ENCODE results near the gene FSTL5. TPM values are rescaled to one million over a fixed set of nuclear protein-coding genes. Genes with fewer than 3 reads are reported as not detected.

The FSTL5 gene
- total RNA-seq, 5 donors from 2014 or later (not counting 1 experiment from before 2014, with no cell fraction given): not detected

DNA sequence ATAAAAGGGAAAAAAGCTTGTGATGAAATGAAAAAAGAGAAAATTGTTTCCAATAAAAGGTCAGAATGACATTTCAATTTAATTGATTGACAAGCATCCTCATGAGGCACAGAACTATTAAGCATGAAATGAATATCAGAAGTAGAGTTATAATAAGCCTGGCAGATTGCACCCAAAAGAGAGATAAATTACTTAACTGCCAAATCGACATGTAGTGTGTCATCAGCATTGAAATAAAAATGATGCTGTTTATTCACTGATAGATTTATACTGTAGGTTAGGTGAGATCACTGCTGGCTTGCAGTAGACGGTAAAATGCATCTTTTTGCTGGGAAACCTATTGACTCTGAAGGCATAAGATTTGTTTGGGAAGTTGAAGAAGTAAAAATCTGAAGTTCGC is 507.2 kb downstream of the FSTL5 start:
- no peaks in the 10 kb centered on the region for H3K9me3 ChIP-seq
- no peaks in the 10 kb centered on the region for H3K4me1 ChIP-seq (ENCODE audit: control insufficient read depth in 1 of 2, extremely low read depth in 1 of 2, insufficient read depth in 2 of 2, low read length in 2 of 2)
- Mint-ChIP-seq H3K27me3 (no peaks in the 10 kb centered on the region), H3K9me3 (peaks cover 3 to 16% (median 12%) of the 10 kb centered on the region in 3 donors), H3K4me3 (no peak overlapping the region), H3K27ac (no peak overlapping the region), H3K36me3 (no peaks in the 10 kb centered on the region), H3K4me1 (no peaks in the 10 kb centered on the region)
- ChIA-PET POLR2A (no interaction called here), CTCF (no interaction called here)
- DNase-seq (no peak), ATAC-seq (replicated peaks in 1 of 4) (no peak)
- no peak overlapping the region for H3K27ac ChIP-seq (ENCODE audit: low read length)
- H3K4me3 ChIP-seq (ENCODE audit: control insufficient read depth in 1 of 2, extremely low read depth in 1 of 2, low read length in 1 of 2): no peak overlapping the region
- no peaks in the 10 kb centered on the region for H3K27me3 ChIP-seq (replicated peaks in 1 of 2; ENCODE audit: control insufficient read depth in 2 of 2, extremely low read depth in 1 of 2, insufficient read depth in 2 of 2, low read length in 1 of 2)
- 60% methylated on average over 1 of the region's 3 CpGs for WGBS (ENCODE audit: insufficient coverage)
- H3K36me3 ChIP-seq (ENCODE audit: control insufficient read depth in 2 of 2, extremely low read depth in 1 of 2, insufficient read depth in 1 of 2, low read length in 1 of 2): no peaks in the 10 kb centered on the region

DNA sequence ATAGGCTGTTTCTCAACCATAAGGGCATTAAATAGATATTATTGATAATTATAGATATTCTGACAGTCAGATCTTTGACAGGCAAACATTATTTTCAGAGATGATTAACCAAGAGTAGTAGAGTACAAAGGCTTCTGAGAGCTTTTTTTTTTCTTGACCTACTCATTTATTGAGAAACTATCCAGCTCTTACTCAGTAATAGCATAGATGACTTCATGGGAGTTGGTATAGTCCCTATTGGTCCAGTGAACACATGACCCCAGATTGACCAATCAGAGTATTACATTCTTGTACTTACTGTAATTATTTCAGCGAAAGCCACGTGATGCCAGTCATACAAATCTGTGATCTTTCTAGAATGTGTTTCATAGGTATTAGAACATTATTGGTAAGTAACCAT is 508.7 kb downstream of the FSTL5 start:
- CTCF ChIA-PET: no interaction called here
- Histone ChIP-seq H3K4me3 (ENCODE audit: control insufficient read depth in 1 of 2, extremely low read depth in 1 of 2, low read length in 1 of 2) (no peak overlapping the region), H3K9me3 (no peaks in the 10 kb centered on the region), H3K36me3 (ENCODE audit: control insufficient read depth in 2 of 2, extremely low read depth in 1 of 2, insufficient read depth in 1 of 2, low read length in 1 of 2) (no peaks in the 10 kb centered on the region), H3K4me1 (ENCODE audit: control insufficient read depth in 1 of 2, extremely low read depth in 1 of 2, insufficient read depth in 2 of 2, low read length in 2 of 2) (no peaks in the 10 kb centered on the region), H3K27me3 (replicated peaks in 1 of 2; ENCODE audit: control insufficient read depth in 2 of 2, extremely low read depth in 1 of 2, insufficient read depth in 2 of 2, low read length in 1 of 2) (no peaks in the 10 kb centered on the region), H3K27ac (ENCODE audit: low read length) (no peak overlapping the region)
- H3K27ac Mint-ChIP-seq: no peak overlapping the region
- WGBS (ENCODE audit: insufficient coverage): no CpG with 5 or more reads among the region's 2 CpGs
- POLR2A ChIA-PET: interaction anchor here in 1 of 2 donors (0.6 kb wide), 1 partner anchor 39 kb away, joined by 3 read pairs; no protein-coding TSS in a partner anchor
- H3K4me3 Mint-ChIP-seq: no peak overlapping the region
- H3K4me1 Mint-ChIP-seq: no peaks in the 10 kb centered on the region
- ATAC-seq (replicated peaks in 1 of 4) (no peak), DNase-seq (no peak)
- peaks cover 3 to 16% (median 12%) of the 10 kb centered on the region in 3 donors for H3K9me3 Mint-ChIP-seq
- no peaks in the 10 kb centered on the region for H3K27me3 Mint-ChIP-seq
- no peaks in the 10 kb centered on the region for H3K36me3 Mint-ChIP-seq

DNA sequence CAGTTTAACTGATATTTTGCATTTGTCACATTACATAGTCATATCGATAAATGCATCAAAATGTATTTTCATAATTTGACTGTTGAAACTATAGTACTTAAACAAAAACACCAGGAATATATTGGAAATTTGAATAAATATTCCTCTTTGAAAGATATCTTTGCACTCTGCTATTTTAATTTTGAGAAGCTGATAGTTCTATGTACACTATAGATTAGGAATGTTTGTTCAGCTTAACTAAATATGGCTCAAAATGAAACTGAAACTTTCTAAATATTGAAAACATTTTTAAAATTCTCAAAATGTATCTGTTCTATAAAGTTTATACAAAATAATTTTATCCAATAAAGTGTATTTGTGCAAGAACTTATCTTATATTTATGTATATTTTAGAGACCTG is 510.1 kb downstream of the FSTL5 start:
- no peaks in the 10 kb centered on the region for H3K9me3 ChIP-seq
- no peaks in the 10 kb centered on the region for H3K36me3 ChIP-seq (ENCODE audit: control insufficient read depth in 2 of 2, extremely low read depth in 1 of 2, insufficient read depth in 1 of 2, low read length in 1 of 2)
- no peak overlapping the region for H3K27ac Mint-ChIP-seq
- no peak overlapping the region for H3K4me3 Mint-ChIP-seq
- ChIA-PET CTCF (no interaction called here), POLR2A (no interaction called here)
- no peak overlapping the region for H3K4me3 ChIP-seq (ENCODE audit: control insufficient read depth in 1 of 2, extremely low read depth in 1 of 2, low read length in 1 of 2)
- ATAC-seq (replicated peaks in 1 of 4) (no peak), DNase-seq (no peak)
- no peak overlapping the region for H3K27ac ChIP-seq (ENCODE audit: low read length)
- H3K4me1 ChIP-seq (ENCODE audit: control insufficient read depth in 1 of 2, extremely low read depth in 1 of 2, insufficient read depth in 2 of 2, low read length in 2 of 2): no peaks in the 10 kb centered on the region
- H3K27me3 Mint-ChIP-seq: no peaks in the 10 kb centered on the region
- H3K4me1 Mint-ChIP-seq: no peaks in the 10 kb centered on the region
- no CpG with 5 or more reads among the region's 1 CpG for WGBS (ENCODE audit: insufficient coverage)
- no peaks in the 10 kb centered on the region for H3K27me3 ChIP-seq (replicated peaks in 1 of 2; ENCODE audit: control insufficient read depth in 2 of 2, extremely low read depth in 1 of 2, insufficient read depth in 2 of 2, low read length in 1 of 2)
- H3K36me3 Mint-ChIP-seq: no peaks in the 10 kb centered on the region
- H3K9me3 Mint-ChIP-seq: peaks cover 6 to 17% (median 16%) of the 10 kb centered on the region in 3 donors

DNA sequence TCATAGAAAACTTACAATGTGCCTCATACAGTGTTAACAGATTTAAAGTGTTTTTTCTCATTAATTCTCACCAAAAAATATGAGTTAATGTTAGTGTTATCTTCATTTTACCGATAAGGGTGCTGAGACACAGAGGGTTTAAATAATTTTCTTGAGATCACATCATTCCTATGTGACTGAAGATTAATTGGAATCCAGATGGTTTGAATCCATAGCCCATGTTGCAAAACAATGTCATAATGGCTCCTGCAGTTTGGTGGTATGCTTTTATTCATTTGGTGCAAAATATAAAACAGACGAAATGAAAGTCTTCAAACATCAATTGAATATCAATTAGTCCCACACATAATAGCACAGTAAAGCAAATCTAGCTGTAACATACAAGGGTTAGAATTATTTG is 512.2 kb downstream of the FSTL5 start:
- Histone ChIP-seq H3K4me1 (ENCODE audit: control insufficient read depth in 1 of 2, extremely low read depth in 1 of 2, insufficient read depth in 2 of 2, low read length in 2 of 2) (no peaks in the 10 kb centered on the region), H3K36me3 (ENCODE audit: control insufficient read depth in 2 of 2, extremely low read depth in 1 of 2, insufficient read depth in 1 of 2, low read length in 1 of 2) (no peaks in the 10 kb centered on the region), H3K9me3 (no peaks in the 10 kb centered on the region), H3K4me3 (ENCODE audit: control insufficient read depth in 1 of 2, extremely low read depth in 1 of 2, low read length in 1 of 2) (no peak overlapping the region), H3K27me3 (replicated peaks in 1 of 2; ENCODE audit: control insufficient read depth in 2 of 2, extremely low read depth in 1 of 2, insufficient read depth in 2 of 2, low read length in 1 of 2) (no peaks in the 10 kb centered on the region), H3K27ac (ENCODE audit: low read length) (no peak overlapping the region)
- no peaks in the 10 kb centered on the region for H3K27me3 Mint-ChIP-seq
- no peak overlapping the region for H3K4me3 Mint-ChIP-seq
- H3K4me1 Mint-ChIP-seq: no peaks in the 10 kb centered on the region
- ChIA-PET POLR2A (no interaction called here), CTCF (no interaction called here)
- no peak for DNase-seq
- peaks cover 6 to 18% (median 9%) of the 10 kb centered on the region in 3 donors for H3K9me3 Mint-ChIP-seq
- H3K27ac Mint-ChIP-seq: no peak overlapping the region
- ATAC-seq (replicated peaks in 1 of 4): no peak
- no CpG with 5 or more reads among the region's 2 CpGs for WGBS (ENCODE audit: insufficient coverage)
- H3K36me3 Mint-ChIP-seq: no peaks in the 10 kb centered on the region

DNA sequence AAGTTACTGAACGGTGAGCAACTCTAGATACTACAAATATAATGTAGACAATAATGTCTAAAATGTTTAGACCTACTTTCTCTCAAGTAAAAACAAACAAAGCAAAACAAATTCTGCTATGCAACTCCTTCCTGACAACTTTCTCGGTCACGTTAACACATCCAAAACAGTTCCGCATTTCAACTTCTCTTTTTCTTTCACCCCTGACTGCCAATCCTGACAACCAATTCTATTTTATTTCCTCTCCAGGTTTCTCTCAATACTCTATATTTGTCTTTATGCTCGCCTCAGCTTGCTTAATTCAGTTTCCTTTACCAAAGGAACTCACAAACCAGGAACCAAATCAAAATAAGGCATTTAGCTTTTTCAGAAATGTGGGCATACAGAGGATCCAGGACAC is 513.0 kb downstream of the FSTL5 start:
- no peak overlapping the region for H3K4me3 Mint-ChIP-seq
- POLR2A ChIA-PET: interaction anchor here in 1 of 2 donors (0.6 kb wide), 1 partner anchor 91 kb away, joined by 3 read pairs; no protein-coding TSS in a partner anchor
- no peaks in the 10 kb centered on the region for H3K4me1 Mint-ChIP-seq

DNA sequence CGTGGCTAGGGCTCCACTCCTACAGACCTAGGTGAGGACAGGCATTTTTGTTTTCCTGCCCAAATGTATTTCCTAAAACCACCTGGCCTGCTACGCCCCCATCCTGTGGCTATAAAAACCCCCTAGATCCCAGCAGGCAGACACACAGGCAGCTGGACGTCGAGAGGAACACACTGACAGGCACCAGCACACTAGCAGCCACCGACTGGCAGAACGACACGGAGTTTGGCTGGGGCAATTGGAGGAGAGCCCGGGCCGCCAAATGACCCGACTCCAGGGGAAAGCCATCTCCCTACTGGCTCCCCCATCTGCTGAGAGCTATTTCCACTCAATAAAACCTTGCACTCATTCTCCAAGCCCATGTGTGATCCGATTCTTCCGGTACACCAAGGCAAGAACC is 516.0 kb downstream of the FSTL5 start:
- ATAC-seq (replicated peaks in 1 of 4): no peak
- Histone ChIP-seq H3K27ac (ENCODE audit: low read length) (no peak overlapping the region), H3K27me3 (replicated peaks in 1 of 2; ENCODE audit: control insufficient read depth in 2 of 2, extremely low read depth in 1 of 2, insufficient read depth in 2 of 2, low read length in 1 of 2) (no peaks in the 10 kb centered on the region), H3K9me3 (no peaks in the 10 kb centered on the region), H3K4me1 (ENCODE audit: control insufficient read depth in 1 of 2, extremely low read depth in 1 of 2, insufficient read depth in 2 of 2, low read length in 2 of 2) (no peaks in the 10 kb centered on the region), H3K36me3 (ENCODE audit: control insufficient read depth in 2 of 2, extremely low read depth in 1 of 2, insufficient read depth in 1 of 2, low read length in 1 of 2) (no peaks in the 10 kb centered on the region), H3K4me3 (ENCODE audit: control insufficient read depth in 1 of 2, extremely low read depth in 1 of 2, low read length in 1 of 2) (no peak overlapping the region)
- Mint-ChIP-seq H3K27me3 (no peaks in the 10 kb centered on the region), H3K27ac (no peak overlapping the region), H3K4me1 (no peaks in the 10 kb centered on the region), H3K9me3 (peaks cover 4 to 20% (median 10%) of the 10 kb centered on the region in 3 donors), H3K36me3 (no peaks in the 10 kb centered on the region), H3K4me3 (no peak overlapping the region)
- DNase-seq: no peak
- WGBS (ENCODE audit: insufficient coverage): 92% methylated on average over 11 of the region's 12 CpGs
- ChIA-PET CTCF (no interaction called here), POLR2A (no interaction called here)

More for the DNA sequence above, 513.0 kb downstream of the FSTL5 start:
- WGBS (ENCODE audit: insufficient coverage): 13% methylated on average over 4 of the region's 5 CpGs
- H3K4me1 ChIP-seq (ENCODE audit: control insufficient read depth in 1 of 2, extremely low read depth in 1 of 2, insufficient read depth in 2 of 2, low read length in 2 of 2): no peaks in the 10 kb centered on the region
- H3K36me3 Mint-ChIP-seq: no peaks in the 10 kb centered on the region
- CTCF ChIA-PET: no interaction called here
- no peaks in the 10 kb centered on the region for H3K27me3 ChIP-seq (replicated peaks in 1 of 2; ENCODE audit: control insufficient read depth in 2 of 2, extremely low read depth in 1 of 2, insufficient read depth in 2 of 2, low read length in 1 of 2)
- H3K9me3 ChIP-seq: no peaks in the 10 kb centered on the region
- H3K9me3 Mint-ChIP-seq: peaks cover 5 to 18% (median 6%) of the 10 kb centered on the region in 3 donors
- no peak overlapping the region for H3K27ac ChIP-seq (ENCODE audit: low read length)
- H3K36me3 ChIP-seq (ENCODE audit: control insufficient read depth in 2 of 2, extremely low read depth in 1 of 2, insufficient read depth in 1 of 2, low read length in 1 of 2): no peaks in the 10 kb centered on the region
- H3K27ac Mint-ChIP-seq: no peak overlapping the region
- no peak for ATAC-seq (replicated peaks in 1 of 4)
- DNase-seq: no peak
- no peak overlapping the region for H3K4me3 ChIP-seq (ENCODE audit: control insufficient read depth in 1 of 2, extremely low read depth in 1 of 2, low read length in 1 of 2)
- no peaks in the 10 kb centered on the region for H3K27me3 Mint-ChIP-seq

DNA sequence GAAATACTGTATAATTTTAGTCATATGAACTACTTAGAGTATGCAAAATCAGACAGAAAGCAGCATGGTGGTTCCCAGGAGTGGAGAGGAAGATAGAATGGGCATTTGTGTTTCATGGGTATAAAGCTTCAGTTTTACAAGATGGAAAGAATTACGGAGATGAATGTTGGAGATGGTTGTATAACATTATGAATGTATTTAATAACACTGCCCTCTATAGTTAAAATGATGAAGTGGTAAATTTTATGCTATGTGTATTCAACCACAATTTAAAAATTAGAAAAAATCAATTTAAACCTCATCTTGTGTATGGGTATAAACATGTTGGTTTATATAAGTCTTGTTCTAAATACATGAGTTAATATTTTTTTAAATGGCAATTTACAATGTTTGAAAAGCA is 521.1 kb downstream of the FSTL5 start:
- ChIA-PET POLR2A (no interaction called here), CTCF (no interaction called here)
- Histone ChIP-seq H3K4me3 (ENCODE audit: control insufficient read depth in 1 of 2, extremely low read depth in 1 of 2, low read length in 1 of 2) (no peak overlapping the region), H3K9me3 (no peaks in the 10 kb centered on the region), H3K27ac (ENCODE audit: low read length) (no peak overlapping the region), H3K27me3 (replicated peaks in 1 of 2; ENCODE audit: control insufficient read depth in 2 of 2, extremely low read depth in 1 of 2, insufficient read depth in 2 of 2, low read length in 1 of 2) (no peaks in the 10 kb centered on the region), H3K4me1 (ENCODE audit: control insufficient read depth in 1 of 2, extremely low read depth in 1 of 2, insufficient read depth in 2 of 2, low read length in 2 of 2) (no peaks in the 10 kb centered on the region), H3K36me3 (ENCODE audit: control insufficient read depth in 2 of 2, extremely low read depth in 1 of 2, insufficient read depth in 1 of 2, low read length in 1 of 2) (no peaks in the 10 kb centered on the region)
- H3K27ac Mint-ChIP-seq: no peak overlapping the region
- no peak overlapping the region for H3K4me3 Mint-ChIP-seq
- H3K36me3 Mint-ChIP-seq: no peaks in the 10 kb centered on the region
- ATAC-seq (replicated peaks in 1 of 4) (no peak), DNase-seq (no peak)
- no peaks in the 10 kb centered on the region for H3K27me3 Mint-ChIP-seq
- no peaks in the 10 kb centered on the region for H3K4me1 Mint-ChIP-seq
- WGBS (ENCODE audit: insufficient coverage): no CpG with 5 or more reads among the region's 1 CpG
- H3K9me3 Mint-ChIP-seq: peaks cover 11 to 22% (median 14%) of the 10 kb centered on the region in 3 donors

All from T-cell (primary cell).